Prostate gland (tissue), 2 donors: ENCODE results near the gene LMBRD1. TPM values are rescaled to one million over a fixed set of nuclear protein-coding genes. Genes with fewer than 3 reads are reported as not detected.

Experiments used
- DNase-seq: peaks from one replicate; pipeline ENCODE4 v3.0.0-alpha.2; 2019; ENCODE audit warnings: low spot score
- H3K27ac ChIP-seq, 2 donors: fragments of 200-600 bp; sonication (generic); 2 replicates each; pipeline ENCODE4 v1.5.1; 2017 to 2019
- H3K27me3 ChIP-seq: fragments of 200-600 bp; sonication (generic); replicated peaks from 2 replicates; pipeline ENCODE4 v1.5.1; 2019; ENCODE audit not compliant: insufficient read depth
- H3K36me3 ChIP-seq, 2 donors: fragments of 200-600 bp; sonication (generic); 1 replicate in 1 of 2; 2 replicates in 1 of 2; pipeline versions ENCODE4 v1.5.1 to v1.8.1; 2017 to 2019
- H3K4me1 ChIP-seq: fragments of 200-600 bp; sonication (generic); replicated peaks from 2 replicates; pipeline ENCODE4 v1.5.1; 2019
- H3K4me3 ChIP-seq, 2 donors: fragments of 200-600 bp; sonication (generic); 2 replicates each; pipeline ENCODE4 v1.5.1; 2017 to 2019
- H3K9me3 ChIP-seq: fragments of 200-600 bp; sonication (generic); 2 replicates; pipeline ENCODE4 v1.5.1; 2017
- CTCF ChIP-seq, 4 experiments: fragments of 200-600 bp in 2 of 4; fragments of 450-650 bp in 2 of 4; sonication (generic) in 2 of 4; IDR thresholded peaks; 1 replicate in 3 of 4; 2 replicates in 1 of 4; pipeline ENCODE4 v1.5.1; 2016 to 2019; ENCODE audit warnings: antibody characterized with exemption in 4 of 4, mild to moderate bottlenecking in 2 of 4, moderate library complexity in 2 of 4
- POLR2A ChIP-seq: fragments of 450-650 bp; IDR thresholded peaks from one replicate; pipeline ENCODE4 v1.6.1; 2016; ENCODE audit warnings: antibody characterized with exemption, mild to moderate bottlenecking
- POLR2AphosphoS5 ChIP-seq: sonication (generic); formaldehyde crosslinking; IDR thresholded peaks from one replicate; pipeline ENCODE4 v1.6.1; 2017; ENCODE audit warnings: antibody characterized with exemption
- whole genome bisulfite sequencing: methylation state at CpG from one replicate; pipeline ENCODE4 v1.1.5; 2018; 5-methylcytosine and 5-hydroxymethylcytosine counted together
- intact Hi-C: fragments of 100-400 bp; cut with DNase I; formaldehyde crosslinking; loops from one replicate; pipeline ENCODE4 v1.14.2; 2022
- total RNA-seq, 2 donors: library from RNA; depleted of rRNA; stranded (reverse); fragments of >200 nt; gene quantifications; one replicate each; pipeline ENCODE4 v1.1.0, GENCODE V29; 2016

The LMBRD1 gene
- total RNA-seq, 2 donors from 2014 or later, result 53.5 to 63.1 TPM

GRCh38 chr6:69643688-69644087 lies 153.1 kb downstream of the LMBRD1 start:
- intact Hi-C loops, result no loop called here
- no peak for DNase-seq
- TF ChIP-seq POLR2A (no peak), POLR2AphosphoS5 (no peak), CTCF (IDR thresholded peaks at IDR 0.05) (no peak)
- Histone ChIP-seq H3K4me3 (no peak overlapping the region), H3K27me3 (no peaks in the 10 kb centered on the region), H3K27ac (no peak overlapping the region), H3K4me1 (no peaks in the 10 kb centered on the region), H3K36me3 (no peaks in the 10 kb centered on the region), H3K9me3 (no peaks in the 10 kb centered on the region)
- WGBS, result 78% methylated on average over 2 of the region's 2 CpGs

DNA sequence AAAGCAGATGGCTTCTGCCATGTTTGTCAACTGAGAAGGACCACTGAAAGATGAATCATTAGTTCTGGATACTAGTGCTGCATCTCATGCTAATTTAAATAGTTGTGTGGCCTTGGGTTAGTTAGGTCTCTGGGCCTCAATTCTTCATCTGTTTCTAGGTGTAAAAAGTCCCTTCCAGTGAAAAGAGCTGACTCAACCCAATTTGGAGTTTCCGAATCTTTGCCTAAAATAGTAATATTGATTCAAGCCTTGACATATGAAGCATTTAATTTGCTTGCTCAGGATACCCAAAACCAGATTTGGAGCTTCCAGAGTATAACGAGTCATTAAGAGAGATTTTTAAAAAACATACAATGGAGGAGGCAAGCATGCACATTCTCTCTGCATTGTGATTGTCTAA lies 163.9 kb downstream of the LMBRD1 start:
- intact Hi-C loops, result no loop called here
- Histone ChIP-seq H3K27ac (no peak overlapping the region), H3K36me3 (no peaks in the 10 kb centered on the region), H3K9me3 (no peaks in the 10 kb centered on the region), H3K4me1 (no peaks in the 10 kb centered on the region), H3K27me3 (no peaks in the 10 kb centered on the region), H3K4me3 (no peak overlapping the region)
- no peak for DNase-seq
- TF ChIP-seq POLR2AphosphoS5, result no peak
- TF ChIP-seq CTCF (IDR thresholded peaks at IDR 0.05), result no peak
- TF ChIP-seq POLR2A, result no peak
- 88% methylated on average over 2 of the region's 2 CpGs for WGBS

GRCh38 chr6:69631552-69632346 lies 165.1 kb downstream of the LMBRD1 start:
- 29% methylated on average over 4 of the region's 4 CpGs for WGBS
- intact Hi-C loops, result no loop called here
- TF ChIP-seq CTCF (IDR thresholded peaks at IDR 0.05) (no peak), POLR2A (no peak), POLR2AphosphoS5 (no peak)
- Histone ChIP-seq H3K4me3 (no peak overlapping the region), H3K27ac (no peak overlapping the region), H3K9me3 (no peaks in the 10 kb centered on the region), H3K27me3 (no peaks in the 10 kb centered on the region), H3K36me3 (no peaks in the 10 kb centered on the region), H3K4me1 (no peaks in the 10 kb centered on the region)
- DNase-seq, result no peak

DNA sequence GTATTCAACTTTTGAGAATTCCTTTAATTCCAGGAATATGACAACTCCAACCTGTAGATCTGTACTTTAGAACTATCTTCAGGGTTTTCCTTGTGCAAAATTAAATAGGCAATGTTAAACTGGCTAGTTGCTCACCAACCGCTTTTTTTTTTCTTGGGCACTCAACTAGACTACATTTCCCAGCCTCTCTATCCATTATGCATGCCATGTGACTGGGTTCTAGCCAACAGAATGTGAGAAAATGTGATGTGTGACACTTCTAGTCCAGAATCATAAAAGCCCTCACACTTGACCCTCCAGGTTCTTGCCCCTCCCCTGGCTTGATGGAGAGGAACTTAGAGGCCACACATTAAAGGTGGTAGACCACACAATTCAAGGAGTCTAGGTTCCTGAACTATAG lies 166.0 kb downstream of the LMBRD1 start:
- WGBS, result 100% methylated on average over 1 of the region's 1 CpG
- H3K9me3 ChIP-seq, result no peaks in the 10 kb centered on the region

More for the DNA sequence above, 166.0 kb downstream of the LMBRD1 start:
- Histone ChIP-seq H3K4me1 (no peaks in the 10 kb centered on the region), H3K27ac (no peak overlapping the region), H3K36me3 (no peaks in the 10 kb centered on the region), H3K4me3 (no peak overlapping the region), H3K27me3 (no peaks in the 10 kb centered on the region)
- intact Hi-C loops, result no loop called here
- DNase-seq, result no peak
- TF ChIP-seq POLR2A (no peak), POLR2AphosphoS5 (no peak), CTCF (IDR thresholded peaks at IDR 0.05) (no peak)
